ENCODE results near the gene TATDN3. TPM values are rescaled to one million over a fixed set of nuclear protein-coding genes. Genes with fewer than 3 reads are reported as not detected.
A peak's percentile ranks its signal among the peaks of the same experiment; 100 is the strongest.

TATDN3 gene
- total and polyA plus RNA-seq, 2 of the 4 experiments (the other 2 are of a cell fraction) = 4.9 to 12.0 TPM

- H4K20me1 ChIP-seq (ENCODE audit: insufficient read depth, low read length) = no peaks in the 10 kb centered on the region
- no peak overlapping the region for H3K4me3 ChIP-seq (ENCODE audit: insufficient read depth, low read depth, low read length)
- no TSS peak for BruUV-seq (replicated peaks)
- H3K36me3 ChIP-seq (ENCODE audit: control insufficient read depth, insufficient read depth, low read length) = no peaks in the 10 kb centered on the region
- peaks cover 5 to 32% of the 10 kb centered on the region in 2 experiments; a peak in 3 of 4 replicates for H3K79me1 ChIP-seq (ENCODE audit: low read depth in 1 of 2, low read length in 2 of 2)
- H2AFZ ChIP-seq (replicated peaks; ENCODE audit: low read length, poor library complexity) = peak overlapping the region; percentile 35
- H3K9me3 ChIP-seq (ENCODE audit: control insufficient read depth, insufficient read depth, low read length) = no peaks in the 10 kb centered on the region
- no peak overlapping the region for H3K4me2 ChIP-seq (ENCODE audit: low read depth, low read length)
- H3K9ac ChIP-seq (ENCODE audit: low read depth, low read length) = no peak overlapping the region
- no peak overlapping the region for H2AK9ac ChIP-seq (replicated peaks; ENCODE audit: low read depth, low read length, poor library complexity)
- no peak overlapping the region for H3K56ac ChIP-seq (ENCODE audit: extremely low read depth, insufficient read depth, low read length)
- in situ Hi-C loops (cut with MboI; ENCODE audit: low sequenced_read_pairs) (no loop called here), dilution Hi-C loops (cut with HindIII; ENCODE audit: low sequenced_read_pairs, unreplicated experiment) (no loop called here), intact Hi-C loops (cut with micrococcal nuclease) (loop anchor here (5.0 kb wide), 1 partner anchor 34 kb away; no protein-coding TSS in a partner anchor)
- ChIA-PET POLR2A (ENCODE audit: unreplicated experiment) (no interaction called here), CTCF (interaction anchor here (0.7 kb wide), 2 partner anchors 44 to 307 kb away, joined by 3 to 5 read pairs; no protein-coding TSS in a partner anchor)
- no peak overlapping the region for H2BK120ac ChIP-seq (ENCODE audit: low read depth, low read length)
- WGBS, 2 experiments (ENCODE audit: extremely low coverage in 2 of 2, insufficient read length in 1 of 2) = 100% methylated on average over 2 of the region's 16 CpGs; no CpG with 5 or more reads in 1 of the 2 experiments
- no peak overlapping the region for H4K5ac ChIP-seq (ENCODE audit: low read depth, low read length)
- DNase-seq = no peak
- no peak overlapping the region for H3K27ac ChIP-seq (ENCODE audit: insufficient read depth, low read length)
- H3K14ac ChIP-seq (replicated peaks; ENCODE audit: low read depth, low read length) = no peak overlapping the region
- peak overlapping the region in 1 of 2 experiments; percentile 9; a peak in 1 of 4 replicates for H4K8ac ChIP-seq (ENCODE audit: low read depth in 2 of 2, low read length in 2 of 2)
- H2BK20ac ChIP-seq (ENCODE audit: low read depth, low read length) = no peak overlapping the region
- H3K9me1 ChIP-seq (ENCODE audit: insufficient read depth, low read length) = peaks cover 9% of the 10 kb centered on the region
- no peak overlapping the region for H2BK5ac ChIP-seq (ENCODE audit: low read depth, low read length, poor library complexity, severe bottlenecking)
- no peak overlapping the region for H3K18ac ChIP-seq (ENCODE audit: low read depth, low read length)
- 0 out of 2 replicates have a peak overlapping the region, but pooled peaks have one; percentile 7 for H2AK5ac ChIP-seq (ENCODE audit: low read depth, low read length)
- no peak overlapping the region for H2BK15ac ChIP-seq (ENCODE audit: low read depth, low read length)
- no peak overlapping the region for H3K4ac ChIP-seq (ENCODE audit: low read depth, low read length)
- peak overlapping the region; percentile 8; the same call in 1 of the 2 replicates for H3K23ac ChIP-seq (ENCODE audit: low read depth, low read length)
- no peaks in the 10 kb centered on the region for H3K27me3 ChIP-seq (ENCODE audit: control insufficient read depth, insufficient read depth, low read length)
- no peak overlapping the region for H4K91ac ChIP-seq (ENCODE audit: insufficient read depth, low read depth, low read length)
- ATAC-seq (ENCODE audit: low read depth) = no peak
- H3K4me1 ChIP-seq (ENCODE audit: control insufficient read depth, insufficient read depth, low read length) = peaks cover 9% of the 10 kb centered on the region
- TF ChIP-seq NFE2L2 (IDR thresholded peaks at IDR 0.05; ENCODE audit: low read depth, low read length) = no peak
- TF ChIP-seq CHD1 (IDR thresholded peaks at IDR 0.05; ENCODE audit: low read depth, low read length) = no peak
- TF ChIP-seq MXI1 (IDR thresholded peaks at IDR 0.05; ENCODE audit: borderline replicate concordance, low read depth, low read length) = no peak
- no peak for TF ChIP-seq RAD21 (IDR thresholded peaks at IDR 0.05; ENCODE audit: low read length)
- no peak for TF ChIP-seq RFX5 (IDR thresholded peaks at IDR 0.05; ENCODE audit: low read depth, low read length)
- no peak for TF ChIP-seq RCOR1 (IDR thresholded peaks at IDR 0.05; ENCODE audit: insufficient replicate concordance, low read length)
- TF ChIP-seq USF2 (IDR thresholded peaks at IDR 0.05; ENCODE audit: low read depth, low read length) = no peak
- TF ChIP-seq, protein P1, sequence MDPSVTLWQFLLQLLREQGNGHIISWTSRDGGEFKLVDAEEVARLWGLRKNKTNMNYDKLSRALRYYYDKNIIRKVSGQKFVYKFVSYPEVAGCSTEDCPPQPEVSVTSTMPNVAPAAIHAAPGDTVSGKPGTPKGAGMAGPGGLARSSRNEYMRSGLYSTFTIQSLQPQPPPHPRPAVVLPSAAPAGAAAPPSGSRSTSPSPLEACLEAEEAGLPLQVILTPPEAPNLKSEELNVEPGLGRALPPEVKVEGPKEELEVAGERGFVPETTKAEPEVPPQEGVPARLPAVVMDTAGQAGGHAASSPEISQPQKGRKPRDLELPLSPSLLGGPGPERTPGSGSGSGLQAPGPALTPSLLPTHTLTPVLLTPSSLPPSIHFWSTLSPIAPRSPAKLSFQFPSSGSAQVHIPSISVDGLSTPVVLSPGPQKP (IDR thresholded peaks at IDR 0.05; ENCODE audit: borderline replicate concordance, low read depth, low read length) = no peak
- no peak for TF ChIP-seq MAZ (IDR thresholded peaks at IDR 0.05; ENCODE audit: borderline replicate concordance, low read depth, low read length)
- TF ChIP-seq CTCF (conservative IDR thresholded peaks at IDR 0.05; ENCODE audit: low read depth, low read length) = no peak
- TF ChIP-seq FOS (IDR thresholded peaks at IDR 0.05; ENCODE audit: low read depth, low read length) = no peak
- no peak for TF ChIP-seq SMC3 (IDR thresholded peaks at IDR 0.05; ENCODE audit: low read depth, low read length)
- no peak for TF ChIP-seq BHLHE40 (IDR thresholded peaks at IDR 0.05; ENCODE audit: low read depth, low read length)
- TF ChIP-seq POLR2A (IDR thresholded peaks at IDR 0.05; ENCODE audit: low read depth, low read length) = no peak
- no peak for TF ChIP-seq CEBPB (IDR thresholded peaks at IDR 0.05; ENCODE audit: low read depth, low read length)
- TF ChIP-seq MAFK (IDR thresholded peaks at IDR 0.05; ENCODE audit: low read depth, low read length) = no peak
Observed at GRCh38 chr1:212856755-212857154, 65.1 kb downstream of the TATDN3 start.

Data from IMR-90 (cell line).